HepG2 (cell line): ENCODE results near the gene LRRC8D. TPM values are rescaled to one million over a fixed set of nuclear protein-coding genes. Genes with fewer than 3 reads are reported as not detected.

Experiments used
- ATAC-seq: fragments of 200-7000 bp; cut with Tn5 transposase; 3 replicates; pipeline ENCODE4 v1.9.1; 2020; ENCODE audit warnings: mild to moderate bottlenecking, moderate library complexity
- BruUV-seq: library from RNA; stranded (reverse); fragments of 400-500 nt; replicated peaks from 2 replicates; lab custom pipeline; 2021; lab: Mats Ljungman, UMichigan
- CTCF ChIA-PET: fragments of 300-600 bp; formaldehyde crosslinking; extraction: SDS; loops from one replicate; lab custom pipeline; 2021; ENCODE audit warnings: low total read pairs, inconsistent platforms, low intra/inter-chr PET ratio; lab: Yijun Ruan, JAX
- POLR2A ChIA-PET: fragments of 350-600 bp; sonication (Branson Sonifier 250); formaldehyde crosslinking; loops from one replicate; lab custom pipeline; 2020; ENCODE audit warnings: antibody characterized with exemption, inconsistent platforms; lab: Yijun Ruan, JAX
- DNase-seq: peaks from one replicate; pipeline ENCODE4 v3.0.0-alpha.2; 2015; ENCODE audit warnings: low spot score
- FAIRE-seq: peaks from 3 replicates; lab custom pipeline; 2011; peaks lifted over from hg19 to GRCh38; lab: Jason Lieb, UNC
- H2AFZ ChIP-seq: one replicate; pipeline ENCODE4 v1.6.1; 2011; ENCODE audit warnings: low read length, inconsistent platforms
- H3K27ac ChIP-seq: fragments of 300-600 bp; 3 replicates; pipeline ENCODE4 v1.8.0; 2011; ENCODE audit warnings: mixed run types, mild to moderate bottlenecking, mixed read lengths, low read length, inconsistent platforms; ENCODE audit not compliant: insufficient read depth; ENCODE audit errors: extremely low read length
- H3K27me3 ChIP-seq, 2 experiments: fragments of 200-600 bp in 1 of 2; 2 replicates in 1 of 2; 3 replicates in 1 of 2; pipeline versions ENCODE4 v1.6.0 to v1.8.0; 2011; ENCODE audit warnings: low read length in 2 of 2, mild to moderate bottlenecking in 2 of 2, moderate library complexity in 2 of 2, inconsistent platforms in 1 of 2; ENCODE audit not compliant: insufficient read depth in 2 of 2, control insufficient read depth in 1 of 2
- H3K36me3 ChIP-seq, 2 experiments: fragments of 200-600 bp in 1 of 2; replicated peaks in 1 of 2; 2 replicates in 1 of 2; 3 replicates in 1 of 2; pipeline versions ENCODE4 v1.5.1 to v1.8.0; 2011; ENCODE audit warnings: low read length in 2 of 2, inconsistent platforms in 1 of 2; ENCODE audit not compliant: insufficient read depth in 2 of 2, control insufficient read depth in 1 of 2
- H3K4me1 ChIP-seq: 2 replicates; pipeline ENCODE4 v1.5.1; 2012; ENCODE audit warnings: low read length, inconsistent platforms; ENCODE audit not compliant: insufficient read depth
- H3K4me2 ChIP-seq: 2 replicates; pipeline ENCODE4 v1.6.0; 2011; ENCODE audit warnings: low read depth, low read length, inconsistent platforms
- H3K4me3 ChIP-seq, 3 experiments: fragments of 200-600 bp in 1 of 3; sonication (generic), shearing (Covaris generic) in 1 of 3; replicated peaks in 1 of 3; 2 replicates each; pipeline ENCODE4 v1.5.1; 2011 to 2016; ENCODE audit warnings: low read length in 3 of 3, inconsistent platforms in 2 of 3, low read depth in 2 of 3, mild to moderate bottlenecking in 2 of 3, control low read depth in 1 of 3, mixed read lengths in 1 of 3; ENCODE audit not compliant: insufficient read depth in 1 of 3
- H3K79me2 ChIP-seq: one replicate; pipeline ENCODE4 v1.6.1; 2011; ENCODE audit warnings: low read length, inconsistent platforms; ENCODE audit not compliant: insufficient read depth
- H3K9ac ChIP-seq: 2 replicates; pipeline ENCODE4 v1.6.0; 2011; ENCODE audit warnings: mild to moderate bottlenecking, low read depth, low read length, inconsistent platforms; ENCODE audit not compliant: insufficient read depth
- H3K9me3 ChIP-seq: 2 replicates; pipeline ENCODE4 v1.5.1; 2012; ENCODE audit warnings: mild to moderate bottlenecking, low read length
- H4K20me1 ChIP-seq: 2 replicates; pipeline ENCODE4 v1.6.0; 2011; ENCODE audit warnings: inconsistent platforms, mild to moderate bottlenecking, low read length, moderate library complexity; ENCODE audit not compliant: insufficient read depth
- CCAR2 ChIP-seq: fragments of 200-400 bp; formaldehyde crosslinking; optimal IDR thresholded peaks from 2 replicates; pipeline ENCODE3; 2018; ENCODE audit warnings: low read depth, mild to moderate bottlenecking, low read length, moderate library complexity
- EP300 ChIP-seq, 3 experiments: sonication (generic) in 1 of 3; formaldehyde crosslinking in 1 of 3; IDR thresholded peaks; 2 replicates each; pipeline versions ENCODE4 v1.5.1 to v1.6.1; 2011 to 2020; ENCODE audit warnings: low read depth in 2 of 3, low read length in 2 of 3, borderline replicate concordance in 1 of 3, improper control_type of control experiment in 1 of 3, mild to moderate bottlenecking in 1 of 3, missing genetic modification reagents in 1 of 3, moderate library complexity in 1 of 3
- ETS1 ChIP-seq: sonication (generic); formaldehyde crosslinking; IDR thresholded peaks from 2 replicates; pipeline ENCODE4 v1.4.0; 2020; ENCODE audit warnings: missing genetic modification reagents
- MXD4 ChIP-seq: IDR thresholded peaks from 2 replicates; pipeline ENCODE4 v1.6.1; 2016; ENCODE audit warnings: mild to moderate bottlenecking, missing biosample characterization, missing genetic modification reagents
- ZFP1 ChIP-seq: IDR thresholded peaks from 2 replicates; pipeline ENCODE4 v1.6.1; 2016
- ZNF263 ChIP-seq: sonication (generic); formaldehyde crosslinking; IDR thresholded peaks from 2 replicates; pipeline ENCODE4 v1.4.0; 2020; ENCODE audit warnings: missing genetic modification reagents
- ZNF703 ChIP-seq: sonication (generic); formaldehyde crosslinking; IDR thresholded peaks from 2 replicates; pipeline ENCODE4 v1.5.1; 2020; ENCODE audit warnings: missing genetic modification reagents, mild to moderate bottlenecking, moderate library complexity, borderline replicate concordance
- ZNF75D ChIP-seq: sonication (generic); formaldehyde crosslinking; IDR thresholded peaks from 2 replicates; pipeline ENCODE4 v1.8.1; 2023; ENCODE audit warnings: missing genetic modification reagents, mild to moderate bottlenecking, borderline replicate concordance
- ZNF841 ChIP-seq: sonication (generic); formaldehyde crosslinking; IDR thresholded peaks from 2 replicates; pipeline ENCODE4 v1.8.1; 2023; ENCODE audit warnings: missing genetic modification reagents, borderline replicate concordance
- WGBS: methylation state at CpG from one replicate; pipeline ENCODE4 v1.1.6; 2017; ENCODE audit warnings: low lambda C conversion rate; 5-methylcytosine and 5-hydroxymethylcytosine counted together
- in situ Hi-C: cut with HindIII; loops from 2 replicates; pipeline ENCODE4 v1.10.0; 2017; ENCODE audit warnings: low pct_unique_long_range_greater_than_20kb; ENCODE audit not compliant: extremely low pct_ligation_motif_present
- intact Hi-C: fragments of 100-400 bp; cut with micrococcal nuclease; formaldehyde crosslinking; loops from one replicate; pipeline ENCODE4 v1.10.0; 2022; ENCODE audit not compliant: unreplicated experiment
- polyA plus RNA-seq, 8 experiments: library from polyadenylated mRNA; depleted of rRNA in 3 of 8; stranded (reverse) in 7 of 8; unstranded in 1 of 8; fragments of >200 nt; fragmentation: Illumina TruSeq in 4 of 8; extraction: Trizol in 4 of 8; gene quantifications; 2 replicates each; pipeline versions ENCODE4 v1.2.1 to v1.2.3, GENCODE V29; 2011 to 2016; ENCODE audit warnings: low read depth in 4 of 8, missing spikeins in 1 of 8, mixed read lengths in 1 of 8; ENCODE audit not compliant: insufficient read depth in 1 of 8
- total RNA-seq, 5 experiments: library from RNA; depleted of rRNA; stranded (reverse); fragments of >200 nt; fragmentation: Illumina TruSeq; extraction: Trizol; gene quantifications; 2 replicates each; pipeline ENCODE4 v1.2.3, GENCODE V29; 2016; ENCODE audit warnings: low read depth in 1 of 5

LRRC8D gene
- total and polyA plus RNA-seq, 2 of the 13 experiments (the other 11 are each of a cell fraction or from before 2014, with no cell fraction given), result 29.9 to 45.5 TPM

GRCh38 chr1:89799495-89799894 is 21.3 kb upstream of the LRRC8D start (continued):
- TF ChIP-seq MXD4 (CRISPR knock-in tag), result no peak
- TF ChIP-seq ZNF841, result no peak
- TF ChIP-seq EP300 (IDR thresholded peaks at IDR 0.05; ENCODE audit: low read depth in 2 of 2, low read length in 2 of 2), result no peak
- TF ChIP-seq EP300 (CRISPR knock-in tag; IDR thresholded peaks at IDR 0.05; ENCODE audit: borderline replicate concordance), result no peak
- no peak for TF ChIP-seq ZNF703
- no peak for TF ChIP-seq CCAR2

GRCh38 chr1:89800022-89800655 is 20.7 kb upstream of the LRRC8D start:
- TF ChIP-seq ZNF263 (peak; percentile 53), ZFP1 (CRISPR knock-in tag) (no peak), ETS1 (no peak), ZNF75D (CRISPR knock-in tag) (no peak)
- no peaks in the 10 kb centered on the region for H3K79me2 ChIP-seq
- no peaks in the 10 kb centered on the region; the same call in 1 of the 2 replicates for H3K4me1 ChIP-seq
- WGBS, result 46% methylated on average over 4 of the region's 4 CpGs
- no peak for FAIRE-seq
- no peak overlapping the region for H3K4me2 ChIP-seq
- in situ Hi-C loops (no loop called here), intact Hi-C loops (loop anchor here (10.0 kb wide), 1 partner anchor 155 kb away; no protein-coding TSS in a partner anchor)
- no peak overlapping the region for H3K4me3 ChIP-seq
- no peaks in the 10 kb centered on the region for H3K9me3 ChIP-seq
- POLR2A ChIA-PET, result no interaction called here
- no peak for ATAC-seq
- H3K27me3 ChIP-seq, result peaks cover 0 to 8% of the 10 kb centered on the region in 2 experiments; a peak in 2 of 5 replicates
- CTCF ChIA-PET, result no interaction called here
- no peak for DNase-seq
- BruUV-seq, result no TSS peak
- no peaks in the 10 kb centered on the region for H4K20me1 ChIP-seq
- H3K9ac ChIP-seq, result no peak overlapping the region
- no peaks in the 10 kb centered on the region for H3K36me3 ChIP-seq
- no peak overlapping the region for H3K27ac ChIP-seq
- no peak overlapping the region for H2AFZ ChIP-seq
